Neutrophil (primary cell): ENCODE results near the gene PCNX3.
A peak's percentile ranks its signal among the peaks of the same experiment; 100 is the strongest.

Experiments used
- H3K27ac ChIP-seq: fragments of 200-600 bp; sonication (generic); 2 replicates; pipeline ENCODE4 v1.5.1; 2016; ENCODE audit warnings: mild to moderate bottlenecking, moderate library complexity
- H3K27me3 ChIP-seq: fragments of 200-600 bp; sonication (generic); 2 replicates; pipeline ENCODE4 v1.6.0; 2016; ENCODE audit warnings: mild to moderate bottlenecking
- H3K36me3 ChIP-seq: fragments of 200-600 bp; sonication (generic); 2 replicates; pipeline ENCODE4 v1.5.1; 2017
- H3K4me1 ChIP-seq, 2 experiments: fragments of 200-600 bp in 1 of 2; sonication (generic) in 1 of 2; 1 replicate in 1 of 2; 2 replicates in 1 of 2; pipeline versions ENCODE4 v1.5.1 to v1.6.1; 2013 to 2016; ENCODE audit warnings: low read depth in 1 of 2, low read length in 1 of 2, mild to moderate bottlenecking in 1 of 2, moderate library complexity in 1 of 2; ENCODE audit not compliant: control insufficient read depth in 1 of 2, insufficient read depth in 1 of 2
- H3K4me3 ChIP-seq, 2 experiments: fragments of 200-600 bp in 1 of 2; sonication (generic) in 1 of 2; 1 replicate in 1 of 2; 2 replicates in 1 of 2; pipeline ENCODE4 v1.5.1; 2013 to 2016; ENCODE audit warnings: low read depth in 1 of 2, low read length in 1 of 2, mild to moderate bottlenecking in 1 of 2, moderate library complexity in 1 of 2
- H3K9me3 ChIP-seq: fragments of 200-600 bp; sonication (generic); 2 replicates; pipeline ENCODE4 v1.5.1; 2016
- CTCF ChIP-seq: fragments of 200-600 bp; sonication (generic); IDR thresholded peaks from 2 replicates; pipeline ENCODE4 v1.5.1; 2016; ENCODE audit warnings: antibody characterized with exemption

Gene PCNX3

DNA sequence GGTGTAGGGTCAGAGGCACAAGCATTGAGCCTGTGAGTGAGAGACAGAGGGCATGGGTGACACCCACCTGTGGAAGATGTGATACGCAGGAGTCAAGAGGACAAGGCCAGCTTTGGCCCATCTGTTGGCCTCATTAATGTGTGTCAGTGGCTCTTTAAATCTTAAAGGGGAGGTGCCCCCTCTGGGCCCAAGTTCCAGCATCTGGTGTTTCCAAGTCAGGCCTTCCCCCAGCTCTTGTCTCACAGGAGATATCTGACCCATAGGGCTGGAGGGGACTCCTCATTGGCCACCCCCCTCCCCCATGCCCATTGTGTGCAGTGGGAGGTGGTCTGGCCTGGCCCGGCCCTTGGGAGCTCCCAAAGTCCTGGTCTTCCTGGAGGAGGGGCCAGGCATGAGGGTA lies 28.9 kb upstream of the PCNX3 start:
- TF ChIP-seq CTCF: no peak
- Histone ChIP-seq H3K36me3 (peaks cover 92% of the 10 kb centered on the region), H3K27ac (peak overlapping the region; percentile 82), H3K4me3 (peak overlapping the region; percentile 35 to 39), H3K9me3 (no peaks in the 10 kb centered on the region), H3K27me3 (no peaks in the 10 kb centered on the region), H3K4me1 (peaks cover 27 to 30% of the 10 kb centered on the region in 2 experiments)

GRCh38 chr11:65588199-65589054 lies 27.1 kb upstream of the PCNX3 start:
- no peaks in the 10 kb centered on the region for H3K27me3 ChIP-seq
- H3K36me3 ChIP-seq: peaks cover 94% of the 10 kb centered on the region
- TF ChIP-seq CTCF: peak; percentile 80
- peaks cover 27 to 30% of the 10 kb centered on the region in 2 experiments for H3K4me1 ChIP-seq
- H3K27ac ChIP-seq: peak overlapping the region; percentile 82
- peak overlapping the region; percentile 35 to 39 for H3K4me3 ChIP-seq
- no peaks in the 10 kb centered on the region for H3K9me3 ChIP-seq

- Histone ChIP-seq H3K27ac (peak overlapping the region; percentile 28), H3K9me3 (no peaks in the 10 kb centered on the region), H3K4me1 (peaks cover 27 to 30% of the 10 kb centered on the region in 2 experiments), H3K27me3 (no peaks in the 10 kb centered on the region), H3K4me3 (no peak overlapping the region), H3K36me3 (peaks cover 93% of the 10 kb centered on the region)
- TF ChIP-seq CTCF: no peak
Measured at GRCh38 chr11:65589444-65590239, 25.9 kb upstream of the PCNX3 start.

DNA sequence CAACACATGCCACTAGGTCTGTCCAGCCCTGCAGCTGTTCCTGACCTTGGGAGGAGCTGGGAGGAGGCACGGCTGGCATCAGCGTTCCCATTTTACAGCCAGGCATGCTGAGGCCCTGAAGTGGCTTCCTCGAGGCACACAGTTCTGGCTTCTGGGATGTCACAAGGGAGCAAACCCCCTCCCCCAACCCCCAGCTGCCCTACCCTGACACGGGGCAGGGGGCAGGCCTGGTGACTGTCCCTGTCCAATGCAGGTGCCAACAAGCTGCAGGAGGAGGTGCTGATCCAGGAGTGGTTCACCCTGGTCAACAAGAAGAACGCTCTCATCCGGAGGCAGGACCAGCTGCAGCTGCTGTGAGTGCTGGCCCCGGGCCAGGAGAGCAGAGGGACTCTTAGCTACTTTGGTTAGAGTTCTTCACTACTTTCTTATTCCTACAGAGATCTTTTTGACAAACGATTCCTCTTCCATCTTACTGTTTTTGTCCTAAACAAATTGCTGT lies 25.3 kb upstream of the PCNX3 start:
- no peaks in the 10 kb centered on the region for H3K9me3 ChIP-seq
- peak overlapping the region; percentile 28 for H3K27ac ChIP-seq
- no peak for TF ChIP-seq CTCF

GRCh38 chr11:65591939-65592857 lies 23.4 kb upstream of the PCNX3 start:
- peaks cover 17% of the 10 kb centered on the region in 2 experiments for H3K4me1 ChIP-seq
- H3K36me3 ChIP-seq: peaks cover 96% of the 10 kb centered on the region
- H3K27ac ChIP-seq: no peak overlapping the region
- H3K4me3 ChIP-seq: no peak overlapping the region
- no peak for TF ChIP-seq CTCF
- no peaks in the 10 kb centered on the region for H3K27me3 ChIP-seq
- H3K9me3 ChIP-seq: no peaks in the 10 kb centered on the region

More for the DNA sequence above, 25.3 kb upstream of the PCNX3 start:
- no peak overlapping the region for H3K4me3 ChIP-seq
- peaks cover 27 to 30% of the 10 kb centered on the region in 2 experiments for H3K4me1 ChIP-seq
- peaks cover 94% of the 10 kb centered on the region for H3K36me3 ChIP-seq
- no peaks in the 10 kb centered on the region for H3K27me3 ChIP-seq
